Measurements from ENCODE around the gene GDF2. TPM values are rescaled to one million over a fixed set of nuclear protein-coding genes. Genes with fewer than 3 reads are reported as not detected.

The GDF2 gene
- total RNA-seq, 4 donors from 2014 or later: not detected

GRCh38 chr10:47340608-47341170 is 18.4 kb downstream of the GDF2 start:
- Histone ChIP-seq H3K4me1 (no peaks in the 10 kb centered on the region), H3K36me3 (no peaks in the 10 kb centered on the region), H3K9me3 (no peaks in the 10 kb centered on the region), H3K4me3 (no peak overlapping the region), H3K27ac (no peak overlapping the region), H3K27me3 (no peaks in the 10 kb centered on the region)
- DNase-seq: peak; percentile 37 to 49
- intact Hi-C loops (cut with DNase I; ENCODE audit: low total_unique reads): no loop called here
- TF ChIP-seq POLR2A (IDR thresholded peaks at IDR 0.05): no peak
- TF ChIP-seq CTCF (IDR thresholded peaks at IDR 0.05): peak; percentile 65 to 82 (median 68)

GRCh38 chr10:47344996-47345870 is 23.0 kb downstream of the GDF2 start:
- no peak overlapping the region for H3K4me3 ChIP-seq
- intact Hi-C loops (cut with DNase I; ENCODE audit: low total_unique reads): no loop called here
- H3K27me3 ChIP-seq: no peaks in the 10 kb centered on the region
- DNase-seq: no peak
- no peak overlapping the region for H3K27ac ChIP-seq
- no peaks in the 10 kb centered on the region for H3K9me3 ChIP-seq
- no peaks in the 10 kb centered on the region for H3K4me1 ChIP-seq
- no peaks in the 10 kb centered on the region for H3K36me3 ChIP-seq
- TF ChIP-seq CTCF (IDR thresholded peaks at IDR 0.05) (no peak), POLR2A (IDR thresholded peaks at IDR 0.05) (no peak)

GRCh38 chr10:47346581-47347302 is 24.5 kb downstream of the GDF2 start:
- TF ChIP-seq CTCF (IDR thresholded peaks at IDR 0.05): no peak
- no peak for TF ChIP-seq POLR2A (IDR thresholded peaks at IDR 0.05)
- Histone ChIP-seq H3K27me3 (no peaks in the 10 kb centered on the region), H3K27ac (no peak overlapping the region), H3K9me3 (no peaks in the 10 kb centered on the region), H3K36me3 (no peaks in the 10 kb centered on the region), H3K4me3 (no peak overlapping the region), H3K4me1 (no peaks in the 10 kb centered on the region)
- intact Hi-C loops (cut with DNase I; ENCODE audit: low total_unique reads): no loop called here
- no peak for DNase-seq

GRCh38 chr10:47347303-47347675 is 25.0 kb downstream of the GDF2 start:
- H3K9me3 ChIP-seq: no peaks in the 10 kb centered on the region
- H3K4me3 ChIP-seq: no peak overlapping the region
- H3K36me3 ChIP-seq: no peaks in the 10 kb centered on the region
- H3K4me1 ChIP-seq: no peaks in the 10 kb centered on the region
- no peak for TF ChIP-seq POLR2A (IDR thresholded peaks at IDR 0.05)
- TF ChIP-seq CTCF (IDR thresholded peaks at IDR 0.05): no peak
- H3K27ac ChIP-seq: no peak overlapping the region
- intact Hi-C loops (cut with DNase I; ENCODE audit: low total_unique reads): no loop called here
- H3K27me3 ChIP-seq: no peaks in the 10 kb centered on the region
- DNase-seq: no peak

Measured in uterus (tissue), 4 donors.